Muscle layer of colon (tissue), 2 donors: ENCODE measurements around the gene GPHN.
A peak's percentile ranks its signal among the peaks of the same experiment; 100 is the strongest.
"Not testable (repeated sequence)": the region's sequence is repeated elsewhere in the genome, so short reads cannot be mapped to it uniquely, and the experiment has no call there.

ENCODE experiments used
- H3K27ac ChIP-seq: one replicate; pipeline ENCODE4 v1.7.0; 2013; ENCODE audit warnings: low read depth, mild to moderate bottlenecking, low read length, moderate library complexity
- H3K27me3 ChIP-seq, 2 donors: one replicate each; pipeline ENCODE4 v1.7.0; 2013; ENCODE audit warnings: low read length in 2 of 2, mild to moderate bottlenecking in 2 of 2; ENCODE audit not compliant: insufficient read depth in 2 of 2, control insufficient read depth in 1 of 2
- H3K36me3 ChIP-seq: one replicate; pipeline ENCODE4 v1.7.0; 2013; ENCODE audit warnings: mild to moderate bottlenecking, low read length; ENCODE audit not compliant: insufficient read depth
- H3K4me1 ChIP-seq: one replicate; pipeline ENCODE4 v1.7.0; 2013; ENCODE audit warnings: mild to moderate bottlenecking, low read length; ENCODE audit not compliant: insufficient read depth
- H3K4me3 ChIP-seq, 2 donors: one replicate each; pipeline ENCODE4 v1.7.0; 2013; ENCODE audit warnings: low read length in 2 of 2, low read depth in 1 of 2, mild to moderate bottlenecking in 1 of 2, moderate library complexity in 1 of 2
- H3K9ac ChIP-seq: one replicate; pipeline ENCODE4 v1.7.0; 2013; ENCODE audit warnings: low read length
- H3K9me3 ChIP-seq: one replicate; pipeline ENCODE4 v1.7.0; 2013; ENCODE audit warnings: mild to moderate bottlenecking, low read length
- donor health status: abdominal sarcoma.
- donor health status: Adenocarcinoma of cecum.

The GPHN gene

DNA sequence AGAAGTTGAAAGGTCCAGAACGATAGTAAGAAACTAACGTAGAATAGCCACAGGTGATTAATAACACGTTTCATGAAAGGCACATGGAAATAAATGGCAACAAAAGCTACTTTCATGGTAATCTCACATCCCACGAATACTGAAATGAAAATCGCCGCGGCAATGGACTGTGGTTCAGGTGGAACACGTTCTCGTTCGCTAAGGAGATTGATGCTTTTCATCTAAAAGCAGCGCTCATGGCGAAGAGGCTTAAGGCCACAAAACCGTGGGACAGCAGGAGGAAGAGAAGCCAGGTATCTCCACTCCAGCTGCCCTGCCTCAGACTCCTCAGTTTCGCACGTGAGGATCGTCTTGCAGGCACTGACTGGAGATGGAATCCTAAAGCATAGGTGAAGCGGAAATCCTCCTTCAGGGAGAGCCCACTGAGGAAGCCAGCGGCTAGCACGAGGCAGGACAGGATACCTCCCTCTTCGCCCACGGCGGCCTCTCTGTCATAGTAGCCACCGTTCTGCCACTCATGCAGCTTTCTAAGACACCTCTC, 696 bp upstream of the GPHN start:
- no peaks in the 10 kb centered on the region for H3K36me3 ChIP-seq
- peak overlapping the region; percentile 83 for H3K9ac ChIP-seq
- H3K27me3 ChIP-seq = no peaks in the 10 kb centered on the region
- peaks cover 12% of the 10 kb centered on the region for H3K4me1 ChIP-seq
- no peaks in the 10 kb centered on the region for H3K9me3 ChIP-seq
- H3K27ac ChIP-seq = peak overlapping the region; percentile 82
- peak overlapping the region; percentile 50 to 86 for H3K4me3 ChIP-seq

- H3K36me3 ChIP-seq = no peaks in the 10 kb centered on the region
- H3K4me1 ChIP-seq = peaks cover 12% of the 10 kb centered on the region
- peak overlapping the region; percentile 82 for H3K27ac ChIP-seq
These were observed 549 bp downstream of the GPHN start for GRCh38 chr14:66508547-66508845.

GRCh38 chr14:66508846-66509621, 1.1 kb downstream of the GPHN start:
- H3K27me3 ChIP-seq = no peaks in the 10 kb centered on the region
- H3K27ac ChIP-seq = peak overlapping the region; percentile 82
- peaks cover 12% of the 10 kb centered on the region for H3K4me1 ChIP-seq
- H3K9me3 ChIP-seq = no peaks in the 10 kb centered on the region
- peak overlapping the region; percentile 89 for H3K9ac ChIP-seq
- H3K36me3 ChIP-seq = no peaks in the 10 kb centered on the region
- peak overlapping the region; percentile 66 to 86 for H3K4me3 ChIP-seq

More at GRCh38 chr14:66508547-66508845, 549 bp downstream of the GPHN start:
- peak overlapping the region; percentile 66 to 86 for H3K4me3 ChIP-seq
- H3K9ac ChIP-seq = peak overlapping the region; percentile 89
- no peaks in the 10 kb centered on the region for H3K27me3 ChIP-seq
- H3K9me3 ChIP-seq = no peaks in the 10 kb centered on the region

- Histone ChIP-seq H3K9me3 (no peaks in the 10 kb centered on the region), H3K27me3 (no peaks in the 10 kb centered on the region), H3K4me3 (peak overlapping the region; percentile 66 to 86), H3K9ac (no peak overlapping the region), H3K4me1 (peaks cover 12% of the 10 kb centered on the region), H3K27ac (no peak overlapping the region), H3K36me3 (no peaks in the 10 kb centered on the region)
These were observed 1.9 kb downstream of the GPHN start for GRCh38 chr14:66509874-66510273.

- H3K4me3 ChIP-seq = no peak overlapping the region
- no peak overlapping the region for H3K27ac ChIP-seq
- H3K4me1 ChIP-seq = peaks cover 9% of the 10 kb centered on the region
- no peaks in the 10 kb centered on the region for H3K9me3 ChIP-seq
- no peaks in the 10 kb centered on the region for H3K36me3 ChIP-seq
- H3K27me3 ChIP-seq = no peaks in the 10 kb centered on the region
- no peak overlapping the region for H3K9ac ChIP-seq
These were observed 3.9 kb downstream of the GPHN start for GRCh38 chr14:66511849-66512248.

GRCh38 chr14:66514213-66514612, 6.3 kb downstream of the GPHN start:
- Histone ChIP-seq H3K36me3 (no peaks in the 10 kb centered on the region), H3K9me3 (no peaks in the 10 kb centered on the region), H3K27ac (no peak overlapping the region), H3K4me3 (no peak overlapping the region), H3K27me3 (no peaks in the 10 kb centered on the region), H3K9ac (no peak overlapping the region), H3K4me1 (peaks cover 6% of the 10 kb centered on the region)

GRCh38 chr14:66530526-66530925, 22.6 kb downstream of the GPHN start:
- Histone ChIP-seq H3K36me3 (no peaks in the 10 kb centered on the region), H3K9ac (no peak overlapping the region), H3K27ac (no peak overlapping the region), H3K27me3 (no peaks in the 10 kb centered on the region), H3K9me3 (no peaks in the 10 kb centered on the region), H3K4me1 (no peaks in the 10 kb centered on the region), H3K4me3 (no peak overlapping the region)

GRCh38 chr14:66539034-66539433, 31.1 kb downstream of the GPHN start:
- no peaks in the 10 kb centered on the region for H3K27me3 ChIP-seq
- no peak overlapping the region for H3K27ac ChIP-seq
- H3K4me1 ChIP-seq = no peaks in the 10 kb centered on the region
- H3K36me3 ChIP-seq = no peaks in the 10 kb centered on the region
- no peak overlapping the region for H3K4me3 ChIP-seq
- H3K9ac ChIP-seq = no peak overlapping the region
- no peaks in the 10 kb centered on the region for H3K9me3 ChIP-seq

DNA sequence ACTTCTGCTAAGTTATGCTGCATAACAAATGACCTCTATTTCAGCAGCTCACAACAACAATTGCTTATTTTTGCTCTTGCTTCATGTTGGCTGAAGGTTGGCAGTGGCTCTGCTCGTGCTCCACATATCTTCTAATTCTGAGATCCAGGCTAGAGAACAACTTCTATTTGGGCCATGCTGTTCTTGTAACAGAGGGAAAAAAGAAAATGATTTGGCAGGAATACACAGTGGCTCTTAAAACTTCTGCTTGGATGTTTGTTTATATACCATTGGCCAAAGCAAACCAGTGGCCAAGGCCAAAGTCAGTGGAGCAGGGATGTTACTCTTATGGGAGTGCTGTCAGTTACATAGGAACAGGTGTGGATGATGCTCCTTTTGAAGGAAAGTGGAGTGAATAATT, 32.1 kb downstream of the GPHN start:
- Histone ChIP-seq H3K27ac (no peak overlapping the region), H3K9ac (no peak overlapping the region), H3K27me3 (no peaks in the 10 kb centered on the region), H3K36me3 (no peaks in the 10 kb centered on the region), H3K4me3 (no peak overlapping the region), H3K4me1 (no peaks in the 10 kb centered on the region), H3K9me3 (no peaks in the 10 kb centered on the region)

- H3K4me3 ChIP-seq = no peak overlapping the region
- no peaks in the 10 kb centered on the region for H3K27me3 ChIP-seq
- no peak overlapping the region for H3K27ac ChIP-seq
- H3K4me1 ChIP-seq = no peaks in the 10 kb centered on the region
- no peaks in the 10 kb centered on the region for H3K9me3 ChIP-seq
- no peaks in the 10 kb centered on the region for H3K36me3 ChIP-seq
- H3K9ac ChIP-seq = no peak overlapping the region
These were observed 33.7 kb downstream of the GPHN start for GRCh38 chr14:66541627-66542026.

DNA sequence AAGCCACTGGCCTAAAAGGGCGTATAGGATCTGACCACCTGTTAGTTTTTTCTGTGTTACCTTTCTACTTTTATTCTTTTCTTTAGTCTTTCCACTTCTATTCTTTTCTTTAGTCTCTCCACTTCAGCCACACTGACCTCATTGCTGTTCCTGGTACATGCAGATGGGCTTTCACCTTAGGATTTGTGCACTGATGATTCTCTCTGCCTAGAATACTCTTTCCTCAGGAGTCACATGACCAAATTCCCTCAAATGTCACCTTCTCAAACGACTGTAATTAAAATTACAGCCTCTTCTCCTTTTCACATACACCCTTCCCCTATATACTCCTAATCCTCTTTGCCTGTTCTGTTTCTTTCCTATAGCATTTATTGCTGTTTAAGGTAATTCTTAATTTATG, 36.0 kb downstream of the GPHN start:
- Histone ChIP-seq H3K4me1 (no peaks in the 10 kb centered on the region), H3K36me3 (no peaks in the 10 kb centered on the region), H3K9me3 (no peaks in the 10 kb centered on the region), H3K4me3 (no peak overlapping the region), H3K9ac (no peak overlapping the region), H3K27ac (no peak overlapping the region), H3K27me3 (no peaks in the 10 kb centered on the region)

GRCh38 chr14:66545191-66545590, 37.2 kb downstream of the GPHN start:
- H3K9ac ChIP-seq, H3K4me1 ChIP-seq, H3K4me3 ChIP-seq, H3K36me3 ChIP-seq, H3K27ac ChIP-seq, H3K9me3 ChIP-seq, H3K27me3 ChIP-seq: not testable (repeated sequence)
